A204.1 (cell line): Measurements from ENCODE around the gene KIF21B.

Experiments used
- FAIRE-seq: peaks from 2 replicates; lab custom pipeline; 2012; peaks lifted over from hg19 to GRCh38; lab: Jason Lieb, UNC

Gene KIF21B

GRCh38 chr1:201023517-201023902 is at the start of gene KIF21B:
Gene KIF21B (minus strand): TSS chr1:201023714. CDS start chr1:201023383, 331 bp downstream.
- no peak for FAIRE-seq

GRCh38 chr1:201072922-201073321 is 49.4 kb upstream of the KIF21B start:
- FAIRE-seq, result no peak

GRCh38 chr1:201072149-201072548 is 48.6 kb upstream of the KIF21B start:
- no peak for FAIRE-seq

GRCh38 chr1:201069636-201070035 is 46.1 kb upstream of the KIF21B start:
- FAIRE-seq, result no peak

- FAIRE-seq, result no peak
Measured at GRCh38 chr1:201068976-201069375, 45.5 kb upstream of the KIF21B start.

- FAIRE-seq, result no peak
Measured at GRCh38 chr1:201066986-201067385, 43.5 kb upstream of the KIF21B start.

GRCh38 chr1:201065686-201066085 is 42.2 kb upstream of the KIF21B start:
- no peak for FAIRE-seq

- no peak for FAIRE-seq
Measured at GRCh38 chr1:201064806-201065205, 41.3 kb upstream of the KIF21B start.

- no peak for FAIRE-seq
Measured at GRCh38 chr1:201063145-201063544, 39.6 kb upstream of the KIF21B start.

- FAIRE-seq, result no peak
Measured at GRCh38 chr1:201062511-201063091, 39.1 kb upstream of the KIF21B start.

- FAIRE-seq, result no peak
Measured at GRCh38 chr1:201061886-201062285, 38.4 kb upstream of the KIF21B start.

GRCh38 chr1:201061049-201061448 is 37.5 kb upstream of the KIF21B start:
- no peak for FAIRE-seq

GRCh38 chr1:201060586-201060985 is 37.1 kb upstream of the KIF21B start:
- no peak for FAIRE-seq

- no peak for FAIRE-seq
Measured at GRCh38 chr1:201059871-201060555, 36.5 kb upstream of the KIF21B start.

- no peak for FAIRE-seq
Measured at GRCh38 chr1:201059401-201059800, 35.9 kb upstream of the KIF21B start.

- FAIRE-seq, result no peak
Measured at GRCh38 chr1:201054091-201054543, 30.6 kb upstream of the KIF21B start.

GRCh38 chr1:201053155-201053860 is 29.8 kb upstream of the KIF21B start:
- FAIRE-seq, result no peak

GRCh38 chr1:201051399-201051798 is 27.9 kb upstream of the KIF21B start:
- no peak for FAIRE-seq

- FAIRE-seq, result no peak
Measured at GRCh38 chr1:201050515-201051277, 27.2 kb upstream of the KIF21B start.

GRCh38 chr1:201049248-201049831 is 25.8 kb upstream of the KIF21B start:
- FAIRE-seq, result no peak

- no peak for FAIRE-seq
Measured at GRCh38 chr1:201048521-201048920, 25.0 kb upstream of the KIF21B start.

GRCh38 chr1:201044119-201044518 is 20.6 kb upstream of the KIF21B start:
- no peak for FAIRE-seq
